Stimulated activated CD4-positive, alpha-beta T cell treated with anti-CD3 and anti-CD28 coated beads, Interleukin-2, amount 100 ng/mL, for 4 hours (primary cell): Measurements from ENCODE around the gene PRELID3B.

Source experiments
- DNase-seq: peaks from one replicate; pipeline ENCODE4 v3.0.0-alpha.2; 2020; ENCODE audit warnings: low read depth

PRELID3B gene

GRCh38 chr20:59042151-59042795 is at the start of gene PRELID3B:
Gene PRELID3B (minus strand): TSS chr20:59042786. CDS start chr20:59042730, 56 bp downstream.
- DNase-seq, result no peak

- peak; percentile 77 for DNase-seq
These were observed 45.3 kb upstream of the PRELID3B start for GRCh38 chr20:59087829-59088433.

GRCh38 chr20:59086923-59087322 is 44.3 kb upstream of the PRELID3B start:
- DNase-seq, result no peak

DNA sequence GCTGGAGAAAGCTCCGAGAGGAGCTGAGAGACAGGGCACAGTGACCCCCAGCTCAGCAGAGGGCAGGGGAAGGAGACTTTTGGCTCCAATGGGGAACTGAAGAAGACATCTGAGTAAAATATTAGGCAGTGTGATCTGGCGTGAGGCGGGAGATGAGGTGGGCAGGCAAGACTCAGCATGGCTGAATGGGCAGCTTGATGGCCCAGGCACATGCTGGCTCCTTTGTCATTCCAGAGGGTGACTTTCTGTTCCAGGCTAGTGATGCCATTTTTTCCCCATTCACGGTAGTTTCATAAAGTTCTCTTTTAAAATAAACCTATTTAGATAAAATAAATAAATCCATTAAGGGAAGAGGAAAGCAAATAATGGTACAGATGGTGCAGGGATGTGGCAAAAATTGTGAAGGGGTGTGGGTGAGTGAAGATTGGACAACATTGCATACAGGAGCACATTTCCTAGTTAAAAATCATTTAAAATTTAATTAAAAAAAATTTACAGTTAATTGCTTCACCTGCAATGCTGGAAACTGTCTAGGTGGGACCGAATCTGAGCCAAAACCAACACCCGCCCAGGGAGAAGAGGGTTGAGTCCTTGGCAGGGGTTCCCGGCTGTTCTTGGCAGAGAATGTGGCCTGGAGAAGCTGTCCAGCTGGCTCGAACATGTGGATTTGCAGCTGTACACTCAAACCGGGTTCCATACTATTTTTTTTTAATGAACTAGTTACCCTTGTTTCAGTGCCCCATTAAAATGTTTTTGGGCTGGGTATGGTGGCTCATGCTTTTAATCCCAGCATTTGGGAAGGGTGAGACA is 41.7 kb upstream of the PRELID3B start:
- DNase-seq, result no peak

- no peak for DNase-seq
These were observed 40.4 kb upstream of the PRELID3B start for GRCh38 chr20:59082981-59083380.

DNA sequence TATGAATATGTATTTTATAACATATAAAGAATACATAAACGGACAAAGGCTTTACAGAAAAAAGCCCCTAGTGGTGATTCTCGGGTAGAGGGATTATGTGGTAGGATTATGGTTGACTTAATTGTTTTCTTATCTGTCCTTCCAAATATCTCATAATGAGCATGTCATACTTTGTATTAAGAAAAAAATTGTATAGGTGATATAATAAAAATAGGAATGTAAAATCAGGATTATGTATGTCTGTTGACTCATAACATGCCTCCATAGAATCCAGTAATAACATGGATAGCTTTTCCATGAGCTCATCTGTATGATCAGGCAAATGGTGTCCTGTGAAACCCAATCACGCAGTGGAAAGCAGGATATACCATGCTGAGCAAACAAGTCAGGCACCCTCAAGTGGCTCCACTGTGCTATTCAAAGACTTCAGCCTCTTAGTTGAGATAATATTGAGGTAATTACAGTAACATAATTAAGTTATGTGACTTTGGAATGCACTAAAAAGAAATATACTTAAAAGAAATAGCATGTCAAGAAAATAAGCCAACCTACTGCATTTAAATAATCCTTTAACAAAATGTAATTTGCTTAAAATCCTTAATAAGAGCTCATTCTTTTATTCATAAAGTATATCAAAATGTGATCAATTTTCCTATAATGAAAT is 39.6 kb upstream of the PRELID3B start:
- DNase-seq, result no peak

- DNase-seq, result no peak
These were observed 38.5 kb upstream of the PRELID3B start for GRCh38 chr20:59081036-59081435.

GRCh38 chr20:59078231-59078630 is 35.6 kb upstream of the PRELID3B start:
- DNase-seq, result no peak

- DNase-seq, result no peak
These were observed 35.1 kb upstream of the PRELID3B start for GRCh38 chr20:59077705-59078104.

DNA sequence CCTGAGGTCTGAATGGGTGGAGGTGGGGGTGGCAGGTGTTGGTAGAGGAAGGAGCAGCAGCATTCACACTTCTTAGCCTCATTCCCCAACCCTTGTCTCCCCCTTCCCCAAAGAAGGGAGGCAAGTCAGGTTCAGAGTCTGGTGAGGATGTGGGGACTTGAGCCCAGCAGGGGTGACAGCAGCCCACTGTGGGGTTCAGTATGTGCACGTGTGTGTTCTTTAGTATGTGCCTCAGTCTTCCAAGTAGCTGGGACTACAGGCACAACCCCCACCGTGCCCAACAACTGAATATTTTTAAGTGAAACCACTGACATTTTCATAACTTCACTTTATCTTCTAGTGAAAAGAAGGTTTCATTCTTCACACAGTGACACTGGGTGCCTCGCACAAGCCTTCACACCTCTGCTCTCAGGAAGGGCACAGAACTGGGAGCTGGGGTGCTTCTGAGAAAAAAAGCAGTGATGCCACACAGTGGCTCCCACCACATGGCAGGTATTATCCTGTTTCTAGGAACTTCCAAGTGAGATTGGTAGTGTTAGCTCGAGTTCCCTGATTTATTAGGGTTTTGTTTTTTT is 33.4 kb upstream of the PRELID3B start:
- no peak for DNase-seq

DNA sequence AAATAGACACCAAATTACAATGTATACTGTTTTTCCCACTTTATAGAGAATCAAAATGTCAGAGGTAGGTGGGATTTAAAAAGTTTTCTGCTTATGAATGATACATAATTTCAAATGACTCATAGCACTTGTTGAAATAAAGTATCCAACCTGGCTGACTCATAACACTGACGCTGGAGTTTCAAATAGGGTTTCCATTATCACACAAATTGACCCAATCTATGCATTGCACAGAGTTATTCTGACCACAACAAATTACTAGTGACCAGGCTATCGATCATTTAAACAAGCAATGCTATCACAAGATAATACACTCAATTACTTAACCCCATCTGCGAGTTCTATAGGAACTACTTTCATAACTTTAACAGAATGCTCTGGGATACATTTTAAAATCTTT is 31.9 kb upstream of the PRELID3B start:
- no peak for DNase-seq

GRCh38 chr20:59073582-59073981 is 31.0 kb upstream of the PRELID3B start:
- DNase-seq, result no peak

GRCh38 chr20:59071216-59071615 is 28.6 kb upstream of the PRELID3B start:
- DNase-seq, result no peak

DNA sequence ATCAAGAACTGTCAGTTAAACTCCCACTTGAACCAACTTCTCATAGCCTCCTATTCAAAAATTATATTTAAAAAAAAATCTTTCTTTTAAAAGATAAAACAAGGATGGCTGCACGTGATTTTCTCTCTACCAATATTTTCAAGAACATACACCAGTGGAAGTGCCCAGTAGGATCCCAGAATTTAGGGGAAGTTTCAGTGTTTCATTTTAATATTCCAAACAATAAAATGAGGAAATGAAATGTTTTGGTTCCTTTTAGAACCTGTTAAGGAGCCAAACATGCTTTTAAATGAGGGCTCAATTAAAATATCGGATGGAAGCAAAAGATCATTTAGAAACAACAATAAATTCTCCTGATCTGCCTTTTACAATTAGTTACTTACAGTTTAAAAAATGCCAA is 26.4 kb upstream of the PRELID3B start:
- no peak for DNase-seq

- no peak for DNase-seq
These were observed 25.9 kb upstream of the PRELID3B start for GRCh38 chr20:59068534-59068933.

DNA sequence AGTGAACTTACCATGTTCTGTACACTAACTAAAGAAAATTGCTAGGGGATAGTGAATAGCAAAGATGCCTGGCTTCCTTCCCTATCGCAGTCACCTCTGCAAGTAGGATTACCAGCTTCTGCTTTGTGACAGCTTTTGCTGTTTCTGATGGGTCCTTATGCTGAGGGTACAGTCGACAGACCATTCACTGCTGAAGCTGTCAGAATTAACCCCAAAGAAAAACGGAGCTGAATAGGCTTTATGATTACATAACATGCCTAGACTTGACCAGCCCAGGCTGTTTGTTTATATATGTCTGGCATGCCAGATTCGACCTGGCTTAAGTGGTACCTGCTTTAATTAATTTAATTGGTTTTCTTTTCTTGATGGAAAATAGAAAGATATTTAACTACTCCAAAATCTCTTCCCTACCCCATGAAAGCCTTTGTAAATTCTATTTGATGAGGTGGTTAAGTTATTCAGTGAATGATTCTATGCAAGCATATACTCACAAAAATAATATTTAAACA is 21.7 kb upstream of the PRELID3B start:
- no peak for DNase-seq

DNA sequence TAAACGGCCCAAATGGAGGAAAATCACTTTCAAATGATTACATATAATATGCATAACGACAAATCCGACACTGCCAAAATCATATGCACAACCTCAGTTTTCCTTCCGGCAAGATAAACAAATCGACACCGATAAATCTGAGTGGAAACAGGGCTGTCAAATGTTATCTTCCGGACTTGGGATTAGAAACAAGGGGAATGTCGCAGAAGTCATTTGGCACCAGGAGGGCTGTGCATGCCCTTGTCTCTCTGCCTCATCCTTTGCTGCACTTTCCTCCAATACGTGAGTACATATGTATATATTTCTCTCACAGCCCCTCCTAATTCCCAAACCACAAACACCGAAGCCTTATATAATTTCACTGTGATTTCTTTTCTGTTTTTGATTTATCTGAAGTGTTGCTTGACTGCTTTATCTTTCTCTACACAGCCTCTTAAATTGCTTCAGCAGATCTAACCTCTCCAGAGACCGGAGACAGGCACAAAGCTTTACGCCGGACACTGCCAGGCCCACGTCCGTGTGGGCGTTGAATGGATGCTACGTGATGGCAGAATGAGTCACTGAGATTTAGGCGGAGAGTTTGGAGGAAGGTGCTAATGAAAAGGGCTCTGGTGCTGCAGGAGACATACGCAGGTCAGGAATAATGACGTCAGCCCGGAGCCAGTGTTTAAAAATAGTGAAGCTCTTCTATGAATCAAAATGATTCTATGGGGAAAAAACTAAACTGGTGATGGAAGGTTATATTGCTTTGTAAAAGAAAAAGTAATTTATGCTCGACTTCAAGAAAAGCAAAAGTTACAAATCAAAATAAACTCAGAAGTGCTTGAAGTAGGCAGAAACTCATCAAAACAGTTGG is 21.0 kb upstream of the PRELID3B start:
- DNase-seq, result no peak

- no peak for DNase-seq
These were observed 19.5 kb upstream of the PRELID3B start for GRCh38 chr20:59062081-59062480.

GRCh38 chr20:59055302-59055701 is 12.7 kb upstream of the PRELID3B start:
- no peak for DNase-seq

DNA sequence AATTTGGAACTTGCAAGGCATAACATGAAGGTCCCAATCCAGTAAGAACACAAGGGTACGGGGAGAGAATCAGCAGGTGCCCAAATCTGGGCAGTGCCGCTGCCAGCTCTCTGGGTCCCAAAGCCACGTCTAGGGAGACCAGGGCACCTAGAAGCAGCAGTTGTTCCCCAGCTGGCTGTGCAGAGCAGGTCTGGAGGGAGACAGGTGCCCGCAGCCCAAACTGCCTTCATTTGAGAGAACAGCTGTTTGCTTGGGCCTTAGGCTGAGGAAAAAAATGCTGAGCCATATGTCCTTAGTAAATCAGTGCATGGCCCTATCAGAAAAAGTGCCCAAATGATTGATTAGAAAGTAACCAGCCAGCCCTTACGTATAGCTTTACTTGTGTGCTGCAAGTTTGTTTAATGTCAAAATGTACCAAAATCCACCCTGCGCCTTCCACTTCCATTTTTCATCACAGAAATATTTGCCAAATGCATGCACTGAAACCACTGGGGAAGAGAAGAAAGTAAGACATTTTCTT is 9.1 kb upstream of the PRELID3B start:
- DNase-seq, result no peak

DNA sequence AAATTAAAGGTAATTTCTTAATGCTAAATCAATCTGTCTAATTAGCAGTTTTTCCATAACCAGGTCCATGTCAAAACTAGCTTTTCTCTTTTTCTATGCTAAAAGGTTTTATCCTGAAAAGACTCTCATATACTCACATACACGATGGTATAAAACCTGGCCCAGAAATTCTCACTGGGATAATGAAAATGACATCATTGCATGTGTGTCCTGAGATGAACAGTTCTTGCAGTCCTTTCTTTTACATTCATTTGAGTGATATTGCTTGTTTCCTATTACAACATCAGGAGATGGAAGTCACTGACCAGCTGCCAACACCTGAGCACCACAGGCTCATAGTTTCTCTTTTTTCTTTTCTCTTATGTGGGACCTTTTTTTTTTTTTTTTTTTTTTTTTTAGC is 7.9 kb upstream of the PRELID3B start:
- no peak for DNase-seq
